AG10803 (cell line): ENCODE data around the gene ZDHHC20.

Experiments used
- DNase-seq: peaks from one replicate; pipeline ENCODE4 v3.0.0; 2010; ENCODE audit warnings: low read depth
- H3K4me3 ChIP-seq: 2 replicates; pipeline ENCODE4 v1.5.1; 2011; ENCODE audit warnings: mild to moderate bottlenecking, low read length, control low read depth
- TF ChIP-seq, protein P1 (sequence below): conservative IDR thresholded peaks from 2 replicates; pipeline ENCODE4 v1.5.1; 2011; ENCODE audit warnings: mild to moderate bottlenecking, low read length, control low read depth, inconsistent platforms

Gene ZDHHC20

GRCh38 chr13:21330126-21330861 lies 128.8 kb downstream of the ZDHHC20 start:
- H3K4me3 ChIP-seq, result no peak overlapping the region
- TF ChIP-seq, protein P1, sequence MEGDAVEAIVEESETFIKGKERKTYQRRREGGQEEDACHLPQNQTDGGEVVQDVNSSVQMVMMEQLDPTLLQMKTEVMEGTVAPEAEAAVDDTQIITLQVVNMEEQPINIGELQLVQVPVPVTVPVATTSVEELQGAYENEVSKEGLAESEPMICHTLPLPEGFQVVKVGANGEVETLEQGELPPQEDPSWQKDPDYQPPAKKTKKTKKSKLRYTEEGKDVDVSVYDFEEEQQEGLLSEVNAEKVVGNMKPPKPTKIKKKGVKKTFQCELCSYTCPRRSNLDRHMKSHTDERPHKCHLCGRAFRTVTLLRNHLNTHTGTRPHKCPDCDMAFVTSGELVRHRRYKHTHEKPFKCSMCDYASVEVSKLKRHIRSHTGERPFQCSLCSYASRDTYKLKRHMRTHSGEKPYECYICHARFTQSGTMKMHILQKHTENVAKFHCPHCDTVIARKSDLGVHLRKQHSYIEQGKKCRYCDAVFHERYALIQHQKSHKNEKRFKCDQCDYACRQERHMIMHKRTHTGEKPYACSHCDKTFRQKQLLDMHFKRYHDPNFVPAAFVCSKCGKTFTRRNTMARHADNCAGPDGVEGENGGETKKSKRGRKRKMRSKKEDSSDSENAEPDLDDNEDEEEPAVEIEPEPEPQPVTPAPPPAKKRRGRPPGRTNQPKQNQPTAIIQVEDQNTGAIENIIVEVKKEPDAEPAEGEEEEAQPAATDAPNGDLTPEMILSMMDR, result no peak
- DNase-seq, result no peak

- DNase-seq, result no peak
- TF ChIP-seq, protein P1, result no peak
- H3K4me3 ChIP-seq, result no peak overlapping the region
These were observed 130.1 kb downstream of the ZDHHC20 start for GRCh38 chr13:21328836-21329477.

DNA sequence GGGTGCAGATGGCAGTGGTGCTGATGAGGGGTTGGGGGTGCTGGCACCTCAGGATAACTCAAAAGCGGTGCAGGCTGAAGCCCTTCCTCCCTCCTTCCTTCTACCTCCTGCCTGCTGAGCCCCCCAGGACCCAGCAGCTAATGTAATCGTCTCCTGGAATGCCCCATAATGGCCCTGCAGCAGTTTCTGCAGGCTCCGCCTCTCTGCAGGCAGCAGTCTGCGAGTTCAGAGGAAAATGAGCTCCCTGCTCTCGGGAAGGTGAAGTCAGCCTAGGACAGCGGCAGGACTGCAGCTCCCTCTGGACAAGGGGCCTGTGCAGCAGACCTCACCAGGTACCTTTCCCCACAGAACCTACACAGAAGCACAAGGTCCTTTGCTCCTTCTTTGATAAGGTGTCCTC lies 130.9 kb downstream of the ZDHHC20 start:
- TF ChIP-seq, protein P1, result no peak
- H3K4me3 ChIP-seq, result no peak overlapping the region
- no peak for DNase-seq

DNA sequence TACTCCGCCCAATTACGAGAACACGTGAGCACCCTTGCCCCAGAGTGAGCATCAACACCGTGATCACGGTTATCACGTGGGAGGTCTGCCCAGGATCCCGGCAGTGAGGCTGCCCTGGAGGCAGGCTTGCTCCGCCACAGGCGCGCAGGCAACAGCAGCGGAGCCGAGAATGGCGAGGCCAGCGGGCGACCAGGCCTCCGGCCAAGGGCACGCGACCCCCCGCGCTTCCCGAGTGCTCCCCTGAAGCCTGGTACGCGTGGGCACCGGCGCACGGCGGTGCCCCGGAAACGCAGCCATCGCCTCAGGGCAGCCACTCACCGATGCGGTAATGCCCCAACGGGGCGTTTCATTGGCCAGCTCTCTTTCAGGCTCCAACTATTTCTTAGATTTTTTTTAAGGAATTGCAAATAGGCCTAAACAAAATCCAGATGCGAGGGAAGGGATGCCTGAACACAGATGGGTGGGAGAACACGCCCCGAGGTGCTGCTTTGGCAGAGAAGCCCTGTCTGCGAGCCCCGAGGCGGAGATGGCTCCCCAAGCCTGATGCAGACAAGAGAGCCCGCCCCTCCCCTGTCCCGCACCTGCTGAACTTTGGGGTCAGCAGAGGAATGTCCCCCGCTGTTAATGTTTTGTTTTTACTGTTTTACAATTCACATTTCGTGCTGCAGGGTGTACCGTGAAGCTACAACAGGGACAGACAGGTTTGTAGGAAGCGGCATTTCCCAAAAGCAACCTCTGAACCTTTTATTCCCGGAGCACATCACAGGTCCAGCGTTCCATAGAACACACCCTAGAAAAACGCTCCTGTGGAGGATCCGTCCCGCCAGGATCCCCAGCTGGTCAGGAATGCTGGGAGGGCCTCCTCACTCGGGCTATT lies 132.7 kb downstream of the ZDHHC20 start:
- H3K4me3 ChIP-seq, result peak overlapping the region; percentile 63
- peak; percentile 61 for DNase-seq
- TF ChIP-seq, protein P1, result no peak

GRCh38 chr13:21324803-21325202 lies 134.3 kb downstream of the ZDHHC20 start:
- H3K4me3 ChIP-seq, result no peak overlapping the region
- TF ChIP-seq, protein P1, result no peak
- DNase-seq, result no peak

DNA sequence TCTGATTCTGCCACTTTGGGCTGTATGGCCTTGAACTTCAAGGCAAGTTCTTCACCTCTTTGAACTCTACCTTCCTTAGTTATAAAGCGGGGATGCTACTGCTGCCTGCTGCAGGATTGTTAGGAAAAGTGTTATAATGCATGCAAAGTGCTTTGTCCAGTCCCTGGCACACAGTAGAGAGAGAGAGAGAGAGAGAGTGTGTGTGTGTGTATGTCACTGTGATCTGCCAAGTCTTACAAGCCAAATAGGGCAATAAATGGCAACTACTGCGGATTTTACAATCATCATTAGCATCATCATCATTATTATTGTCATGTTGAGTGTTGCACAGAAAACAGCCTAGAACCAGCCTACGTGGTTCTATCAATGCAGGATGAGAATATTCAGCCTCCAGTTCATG lies 136.1 kb downstream of the ZDHHC20 start:
- no peak for DNase-seq
- TF ChIP-seq, protein P1, result no peak
- no peak overlapping the region for H3K4me3 ChIP-seq
